ENCODE measurements around the gene MCF2L. TPM values are rescaled to one million over a fixed set of nuclear protein-coding genes. Genes with fewer than 3 reads are reported as not detected.
A peak's percentile ranks its signal among the peaks of the same experiment; 100 is the strongest.

The MCF2L gene
- total and polyA plus RNA-seq, 4 donors = 21.0 to 78.7 (median 35.9) TPM

GRCh38 chr13:113135281-113135760 lies 166.3 kb downstream of the MCF2L start:
- ATAC-seq (ENCODE audit: insufficient read depth, low FRiP score) (no peak), DNase-seq (no peak)
- peaks cover 0 to 2% (median 0%) of the 10 kb centered on the region in 3 donors for H3K27me3 ChIP-seq (ENCODE audit: control insufficient read depth in 3 of 3, insufficient read depth in 3 of 3, low read length in 2 of 3)
- WGBS, 2 donors = 89 to 91% methylated on average over 2 of the region's 2 CpGs
- no peak for TF ChIP-seq CTCF (IDR thresholded peaks at IDR 0.05; ENCODE audit: control extremely low read depth, extremely low read depth)
- H3K4me3 ChIP-seq = no peak overlapping the region
- no peaks in the 10 kb centered on the region for H3K9me3 ChIP-seq (ENCODE audit: control insufficient read depth in 4 of 4, insufficient read depth in 3 of 4, low read length in 3 of 4)
- H3K9ac ChIP-seq (ENCODE audit: insufficient read depth in 1 of 2, low read length in 2 of 2) = no peak overlapping the region
- peaks cover 0 to 2% (median 0%) of the 10 kb centered on the region in 5 donors for H3K4me1 ChIP-seq (ENCODE audit: control insufficient read depth in 5 of 5, insufficient read depth in 5 of 5, low read length in 5 of 5)
- H3K36me3 ChIP-seq (ENCODE audit: control insufficient read depth in 4 of 4, insufficient read depth in 4 of 4, low read length in 4 of 4) = peaks cover 0 to 3% (median 0%) of the 10 kb centered on the region in 4 donors
- no peak overlapping the region for H3K27ac ChIP-seq (ENCODE audit: low read depth in 1 of 2, low read length in 1 of 2)

- peak in 1 of 3 donors; percentile 7 for DNase-seq
- ATAC-seq (ENCODE audit: insufficient read depth, low FRiP score) = no peak
- H3K36me3 ChIP-seq (ENCODE audit: control insufficient read depth in 4 of 4, insufficient read depth in 4 of 4, low read length in 4 of 4) = peaks cover 0 to 2% (median 0%) of the 10 kb centered on the region in 4 donors
- no peaks in the 10 kb centered on the region for H3K9me3 ChIP-seq (ENCODE audit: control insufficient read depth in 4 of 4, insufficient read depth in 3 of 4, low read length in 3 of 4)
- no peak for TF ChIP-seq CTCF (IDR thresholded peaks at IDR 0.05; ENCODE audit: control extremely low read depth, extremely low read depth)
- no peaks in the 10 kb centered on the region for H3K27me3 ChIP-seq (ENCODE audit: control insufficient read depth in 3 of 3, insufficient read depth in 3 of 3, low read length in 2 of 3)
- H3K9ac ChIP-seq (ENCODE audit: insufficient read depth in 1 of 2, low read length in 2 of 2) = no peak overlapping the region
- no peak overlapping the region for H3K27ac ChIP-seq (ENCODE audit: low read depth in 1 of 2, low read length in 1 of 2)
- WGBS, 2 donors = 84 to 89% methylated on average over 11 of the region's 11 CpGs
- H3K4me3 ChIP-seq = no peak overlapping the region
- H3K4me1 ChIP-seq (ENCODE audit: control insufficient read depth in 5 of 5, insufficient read depth in 5 of 5, low read length in 5 of 5) = peaks cover 0 to 2% (median 0%) of the 10 kb centered on the region in 5 donors
These were observed 168.8 kb downstream of the MCF2L start for GRCh38 chr13:113137691-113138298.

GRCh38 chr13:113138792-113139551 lies 170.0 kb downstream of the MCF2L start:
- Histone ChIP-seq H3K4me3 (no peak overlapping the region), H3K4me1 (ENCODE audit: control insufficient read depth in 5 of 5, insufficient read depth in 5 of 5, low read length in 5 of 5) (peaks cover 0 to 2% (median 0%) of the 10 kb centered on the region in 5 donors), H3K27ac (ENCODE audit: low read depth in 1 of 2, low read length in 1 of 2) (no peak overlapping the region), H3K27me3 (ENCODE audit: control insufficient read depth in 3 of 3, insufficient read depth in 3 of 3, low read length in 2 of 3) (no peaks in the 10 kb centered on the region), H3K36me3 (ENCODE audit: control insufficient read depth in 4 of 4, insufficient read depth in 4 of 4, low read length in 4 of 4) (peaks cover 0 to 2% (median 0%) of the 10 kb centered on the region in 4 donors), H3K9me3 (ENCODE audit: control insufficient read depth in 4 of 4, insufficient read depth in 3 of 4, low read length in 3 of 4) (no peaks in the 10 kb centered on the region), H3K9ac (ENCODE audit: insufficient read depth in 1 of 2, low read length in 2 of 2) (no peak overlapping the region)
- 68 to 69% methylated on average over 16 of the region's 16 CpGs for WGBS, 2 donors
- ATAC-seq (ENCODE audit: insufficient read depth, low FRiP score) (no peak), DNase-seq (peak in 2 of 3 donors; percentile 24 to 49)
- TF ChIP-seq CTCF (IDR thresholded peaks at IDR 0.05; ENCODE audit: control extremely low read depth, extremely low read depth) = no peak

Measured in lung (tissue), 12 donors.